Measurements from ENCODE around the gene MYPN.
"Not testable (repeated sequence)": the region's sequence is repeated elsewhere in the genome, so short reads cannot be mapped to it uniquely, and the experiment has no call there.

The MYPN gene

DNA sequence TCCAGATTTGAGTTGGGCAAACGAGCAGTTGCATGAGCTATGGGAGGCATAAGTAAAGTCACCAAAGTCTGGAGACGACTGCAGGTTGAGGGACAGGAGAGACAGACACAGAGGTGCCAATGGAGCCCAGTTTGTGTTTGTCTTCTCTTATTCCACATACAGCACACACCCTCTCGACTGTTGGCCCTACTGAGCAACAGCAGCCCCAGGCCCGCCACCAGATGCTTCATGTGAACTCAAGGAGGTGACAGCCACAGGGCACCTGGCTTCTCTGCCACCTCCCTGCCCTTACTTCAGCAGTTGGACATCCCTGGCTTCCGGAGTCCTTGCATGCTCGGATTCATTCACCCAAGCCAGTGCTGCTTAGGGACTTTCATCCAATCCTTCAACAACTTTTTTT, 129.1 kb downstream of the MYPN start:
- H3K4me1 ChIP-seq (ENCODE audit: control insufficient read depth, insufficient read depth, low read length), result no peaks in the 10 kb centered on the region
- peaks cover 6% of the 10 kb centered on the region for H3K27me3 ChIP-seq (ENCODE audit: control insufficient read depth, insufficient read depth, low read length)
- no peak overlapping the region for H3K4me3 ChIP-seq (ENCODE audit: low read depth, low read length)
- no peak overlapping the region for H3K9ac ChIP-seq (ENCODE audit: low read depth, low read length)
- H3K9me3 ChIP-seq (ENCODE audit: control insufficient read depth, insufficient read depth, low read length), result no peaks in the 10 kb centered on the region
- H3K36me3 ChIP-seq (ENCODE audit: control insufficient read depth, insufficient read depth, low read length), result no peaks in the 10 kb centered on the region

DNA sequence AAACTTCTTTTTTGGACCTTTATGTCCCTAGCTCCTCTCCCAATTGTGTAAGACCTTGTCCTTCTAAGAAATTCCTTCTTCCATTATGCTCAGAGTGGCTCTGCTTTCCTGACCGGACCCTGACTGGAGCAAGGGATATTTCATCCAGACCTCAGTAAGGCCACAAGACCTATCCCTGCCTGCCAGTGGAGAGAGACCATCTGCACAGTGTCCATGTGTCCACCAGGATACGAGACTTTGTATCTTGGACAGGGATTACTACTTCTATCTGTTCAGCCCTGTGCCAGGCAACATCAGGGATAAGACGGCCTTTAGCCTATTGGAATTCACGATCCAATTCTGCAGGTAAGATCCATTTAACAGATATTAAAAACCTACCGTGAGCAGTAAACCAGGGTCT, 129.8 kb downstream of the MYPN start:
- H3K27me3 ChIP-seq (ENCODE audit: control insufficient read depth, insufficient read depth, low read length), result no peaks in the 10 kb centered on the region
- H3K4me1 ChIP-seq (ENCODE audit: control insufficient read depth, insufficient read depth, low read length), result no peaks in the 10 kb centered on the region
- no peak overlapping the region for H3K9ac ChIP-seq (ENCODE audit: low read depth, low read length)
- H3K36me3 ChIP-seq (ENCODE audit: control insufficient read depth, insufficient read depth, low read length), result no peaks in the 10 kb centered on the region
- H3K4me3 ChIP-seq (ENCODE audit: low read depth, low read length), result no peak overlapping the region
- H3K9me3 ChIP-seq (ENCODE audit: control insufficient read depth, insufficient read depth, low read length), result no peaks in the 10 kb centered on the region

DNA sequence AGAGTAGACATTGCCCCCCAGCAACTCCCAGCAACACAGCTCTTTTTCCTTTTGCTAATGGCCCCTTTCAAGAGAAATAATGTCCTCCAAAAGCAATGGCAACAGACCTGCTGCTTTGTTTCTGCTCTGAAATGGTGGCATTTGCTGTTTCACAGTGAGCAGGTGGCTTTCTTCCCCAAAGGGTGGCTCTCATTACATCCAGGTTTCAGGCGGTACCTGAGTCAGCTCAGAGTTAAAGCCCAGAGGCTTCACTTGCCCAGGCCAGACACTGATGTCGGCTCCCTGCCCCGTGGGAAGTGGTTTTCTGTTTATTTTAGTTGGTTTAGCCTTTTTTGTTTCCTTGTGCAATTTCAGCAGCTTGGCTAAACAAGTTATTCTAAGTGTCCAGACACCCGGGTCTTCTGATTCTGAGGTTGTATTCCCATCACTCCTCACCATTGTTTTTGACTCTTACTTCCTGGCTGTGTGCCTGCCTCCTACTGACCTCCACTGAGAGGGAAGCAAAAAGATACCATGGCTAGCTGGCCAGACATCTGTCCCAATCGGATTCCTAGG, 130.4 kb downstream of the MYPN start:
- Histone ChIP-seq H3K9ac (ENCODE audit: low read depth, low read length) (no peak overlapping the region), H3K9me3 (ENCODE audit: control insufficient read depth, insufficient read depth, low read length) (no peaks in the 10 kb centered on the region), H3K27me3 (ENCODE audit: control insufficient read depth, insufficient read depth, low read length) (no peaks in the 10 kb centered on the region), H3K4me1 (ENCODE audit: control insufficient read depth, insufficient read depth, low read length) (no peaks in the 10 kb centered on the region), H3K36me3 (ENCODE audit: control insufficient read depth, insufficient read depth, low read length) (no peaks in the 10 kb centered on the region), H3K4me3 (ENCODE audit: low read depth, low read length) (no peak overlapping the region)

DNA sequence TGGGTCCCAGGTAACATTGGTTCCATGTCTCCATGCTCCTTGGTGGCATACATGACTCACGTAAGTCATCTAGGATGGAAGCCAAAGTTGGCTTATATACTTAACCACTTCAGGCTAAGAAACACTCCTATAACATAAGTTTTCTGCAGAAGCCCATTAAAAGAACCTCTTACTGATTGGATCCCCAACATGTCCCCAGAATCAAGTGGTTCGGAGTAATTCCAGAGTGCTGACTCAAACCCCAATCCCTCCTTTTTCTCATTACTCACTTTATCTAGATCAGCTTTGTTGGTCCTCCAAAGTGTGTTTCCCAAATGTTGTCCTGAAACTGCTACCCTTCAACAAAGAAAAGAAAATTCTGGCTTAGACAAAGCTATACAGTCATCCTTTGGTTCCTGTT, 132.8 kb downstream of the MYPN start:
- Histone ChIP-seq H3K36me3 (ENCODE audit: control insufficient read depth, insufficient read depth, low read length) (no peaks in the 10 kb centered on the region), H3K27me3 (ENCODE audit: control insufficient read depth, insufficient read depth, low read length) (peaks cover 1% of the 10 kb centered on the region), H3K9ac (ENCODE audit: low read depth, low read length) (no peak overlapping the region), H3K4me3 (ENCODE audit: low read depth, low read length) (no peak overlapping the region), H3K9me3 (ENCODE audit: control insufficient read depth, insufficient read depth, low read length) (no peaks in the 10 kb centered on the region), H3K4me1 (ENCODE audit: control insufficient read depth, insufficient read depth, low read length) (no peaks in the 10 kb centered on the region)

DNA sequence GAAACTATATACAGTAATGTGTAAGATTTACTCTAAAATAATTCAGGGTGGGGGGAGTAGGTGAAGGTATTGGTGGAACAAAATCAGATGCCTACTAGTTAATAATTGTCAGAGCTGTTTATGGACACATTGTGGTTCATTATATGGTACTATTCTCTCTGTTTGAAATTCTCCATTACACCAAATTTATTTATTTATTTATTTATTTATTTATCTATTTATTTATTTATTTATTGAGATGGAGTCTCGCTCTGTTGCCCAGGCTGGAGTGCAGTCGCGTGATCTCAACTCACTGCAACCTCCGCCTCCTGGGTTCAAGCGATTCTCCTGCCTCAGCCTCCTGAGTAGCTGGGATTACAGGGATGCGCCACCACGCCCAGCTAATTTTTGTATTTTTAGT, 137.1 kb downstream of the MYPN start:
- not testable (repeated sequence) for H3K9me3 ChIP-seq (ENCODE audit: control insufficient read depth, insufficient read depth, low read length); H3K9ac ChIP-seq (ENCODE audit: low read depth, low read length); H3K4me3 ChIP-seq (ENCODE audit: low read depth, low read length); H3K4me1 ChIP-seq (ENCODE audit: control insufficient read depth, insufficient read depth, low read length); H3K36me3 ChIP-seq (ENCODE audit: control insufficient read depth, insufficient read depth, low read length)
- peaks cover 39% of the 10 kb centered on the region for H3K27me3 ChIP-seq (ENCODE audit: control insufficient read depth, insufficient read depth, low read length)

DNA sequence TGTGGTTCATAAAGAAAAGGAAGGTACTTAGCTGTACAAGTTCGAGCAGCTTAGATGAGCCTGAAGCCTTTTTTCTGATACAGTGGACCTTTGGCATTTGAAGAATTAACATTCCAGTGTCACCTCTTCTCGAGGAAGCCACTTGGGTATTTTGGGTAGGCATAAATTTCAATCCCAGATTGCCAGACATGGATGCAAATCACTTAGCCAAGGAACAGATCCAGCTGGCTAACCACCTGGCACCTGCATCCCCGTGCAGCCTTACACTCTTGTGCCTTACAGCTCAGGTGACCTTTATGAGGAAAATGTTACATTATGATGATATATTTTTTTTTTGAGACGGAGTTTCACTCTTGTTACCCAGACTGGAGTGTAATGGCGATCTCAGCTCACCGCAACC, 138.6 kb downstream of the MYPN start:
- no peaks in the 10 kb centered on the region for H3K36me3 ChIP-seq (ENCODE audit: control insufficient read depth, insufficient read depth, low read length)
- H3K9ac ChIP-seq (ENCODE audit: low read depth, low read length), result no peak overlapping the region
- no peaks in the 10 kb centered on the region for H3K9me3 ChIP-seq (ENCODE audit: control insufficient read depth, insufficient read depth, low read length)
- peaks cover 8% of the 10 kb centered on the region for H3K4me1 ChIP-seq (ENCODE audit: control insufficient read depth, insufficient read depth, low read length)
- H3K27me3 ChIP-seq (ENCODE audit: control insufficient read depth, insufficient read depth, low read length), result peaks cover 54% of the 10 kb centered on the region
- no peak overlapping the region for H3K4me3 ChIP-seq (ENCODE audit: low read depth, low read length)

DNA sequence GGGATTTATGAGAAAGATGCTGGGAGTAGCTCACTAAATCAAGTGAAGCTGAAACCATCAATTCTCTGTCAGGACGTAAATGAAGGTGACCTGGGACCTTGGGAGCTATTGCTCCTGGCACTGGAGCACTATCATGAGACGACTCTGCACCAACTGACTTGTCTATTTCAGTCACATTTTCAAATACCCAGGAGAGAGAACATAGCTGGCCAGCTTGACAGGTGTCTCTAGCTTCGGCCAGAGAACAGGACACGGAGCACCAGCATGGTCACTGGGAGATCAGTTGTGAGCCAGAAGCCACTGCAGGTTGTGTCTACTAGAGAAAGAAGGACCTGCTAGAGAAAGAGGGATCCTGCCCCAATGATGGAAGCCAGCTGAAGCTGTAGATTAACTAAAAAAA, 140.0 kb downstream of the MYPN start:
- Histone ChIP-seq H3K36me3 (ENCODE audit: control insufficient read depth, insufficient read depth, low read length) (no peaks in the 10 kb centered on the region), H3K9ac (ENCODE audit: low read depth, low read length) (no peak overlapping the region), H3K9me3 (ENCODE audit: control insufficient read depth, insufficient read depth, low read length) (no peaks in the 10 kb centered on the region)

DNA sequence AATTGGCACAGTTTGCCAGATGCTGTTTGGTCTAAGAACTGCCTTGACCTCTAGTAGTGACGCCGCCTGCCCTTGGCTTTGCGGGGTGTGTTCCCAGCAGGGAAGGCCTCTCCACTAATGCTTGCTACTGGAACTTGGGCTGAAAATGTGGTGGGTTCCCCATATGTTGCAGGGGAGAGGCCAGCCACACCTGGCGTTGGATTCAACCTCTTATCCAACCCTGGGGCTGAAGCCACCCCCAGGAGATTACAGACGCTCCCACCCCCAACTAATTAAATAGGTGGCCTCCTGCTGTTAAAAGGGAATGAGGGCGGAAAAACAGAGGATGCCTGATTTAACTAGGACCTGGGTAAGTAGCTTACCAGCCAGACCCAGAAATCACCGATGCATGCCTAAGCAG, 141.9 kb downstream of the MYPN start:
- Histone ChIP-seq H3K4me1 (ENCODE audit: control insufficient read depth, insufficient read depth, low read length) (peaks cover 8% of the 10 kb centered on the region), H3K27me3 (ENCODE audit: control insufficient read depth, insufficient read depth, low read length) (peaks cover 73% of the 10 kb centered on the region), H3K9ac (ENCODE audit: low read depth, low read length) (no peak overlapping the region), H3K9me3 (ENCODE audit: control insufficient read depth, insufficient read depth, low read length) (no peaks in the 10 kb centered on the region), H3K36me3 (ENCODE audit: control insufficient read depth, insufficient read depth, low read length) (no peaks in the 10 kb centered on the region), H3K4me3 (ENCODE audit: low read depth, low read length) (no peak overlapping the region)

More for the DNA sequence above, 140.0 kb downstream of the MYPN start:
- no peak overlapping the region for H3K4me3 ChIP-seq (ENCODE audit: low read depth, low read length)
- H3K27me3 ChIP-seq (ENCODE audit: control insufficient read depth, insufficient read depth, low read length), result peaks cover 65% of the 10 kb centered on the region
- peaks cover 8% of the 10 kb centered on the region for H3K4me1 ChIP-seq (ENCODE audit: control insufficient read depth, insufficient read depth, low read length)

DNA sequence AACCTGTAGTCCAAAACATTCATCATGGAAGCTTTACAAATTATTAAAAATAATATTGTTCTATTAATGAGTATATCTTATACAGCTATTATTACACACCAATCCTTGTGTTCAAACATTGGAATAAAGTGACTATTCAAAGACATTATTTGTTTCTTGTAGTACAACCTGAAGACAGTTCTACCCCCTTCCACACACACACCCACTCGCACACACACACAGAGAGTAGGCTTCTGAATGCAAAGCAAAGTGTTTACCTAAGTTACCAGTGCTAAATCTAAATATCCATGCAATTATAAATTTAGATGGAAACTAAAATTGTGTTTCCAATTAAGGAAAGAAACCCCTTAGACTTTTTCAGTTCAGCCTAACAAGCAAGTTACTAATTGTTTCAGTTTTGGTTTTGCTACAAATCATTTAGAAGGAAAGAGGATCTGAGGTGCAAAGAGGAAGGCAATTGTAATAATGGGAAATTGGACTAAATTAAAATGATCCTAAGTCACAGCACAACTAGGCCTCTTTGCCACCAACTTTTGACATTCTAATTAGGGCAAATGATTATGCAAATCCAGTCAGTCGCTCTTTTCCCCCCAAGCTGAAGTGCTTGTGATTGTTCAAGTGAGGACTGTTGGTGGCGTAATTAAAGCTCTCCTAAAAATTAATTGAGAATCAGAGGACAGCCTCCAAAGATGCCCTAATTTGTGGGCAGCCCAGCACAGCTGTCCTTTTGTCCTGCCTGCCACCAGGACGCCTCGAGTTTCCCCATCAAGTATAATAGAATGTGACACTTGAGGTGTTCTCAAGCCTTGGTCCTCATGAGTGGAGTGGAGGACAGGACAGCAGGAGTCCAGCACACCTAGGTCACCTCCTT, 142.6 kb downstream of the MYPN start:
- H3K9me3 ChIP-seq (ENCODE audit: control insufficient read depth, insufficient read depth, low read length), result no peaks in the 10 kb centered on the region

DNA sequence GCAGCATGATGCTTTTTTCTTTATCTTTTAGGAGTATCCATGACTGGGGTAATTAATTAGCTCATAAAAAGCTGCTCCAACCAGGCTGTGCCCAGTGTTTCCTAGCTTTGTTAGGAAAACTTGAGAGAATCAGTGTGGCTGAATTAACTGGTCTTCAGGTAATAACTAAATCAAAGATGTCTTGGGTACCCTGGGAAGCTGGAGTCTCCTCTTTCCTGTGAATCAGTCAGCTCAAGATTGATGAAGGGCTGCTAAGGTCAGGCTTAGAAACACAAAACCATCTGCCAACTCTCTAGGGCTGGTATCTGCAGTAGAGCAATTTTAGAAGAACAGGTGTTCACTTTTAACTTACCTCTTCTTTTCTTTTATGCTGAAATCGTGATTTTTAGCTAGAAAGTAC, 144.1 kb downstream of the MYPN start:
- Histone ChIP-seq H3K9me3 (ENCODE audit: control insufficient read depth, insufficient read depth, low read length) (no peaks in the 10 kb centered on the region), H3K4me3 (ENCODE audit: low read depth, low read length) (no peak overlapping the region), H3K4me1 (ENCODE audit: control insufficient read depth, insufficient read depth, low read length) (peaks cover 8% of the 10 kb centered on the region), H3K27me3 (ENCODE audit: control insufficient read depth, insufficient read depth, low read length) (peaks cover 63% of the 10 kb centered on the region), H3K36me3 (ENCODE audit: control insufficient read depth, insufficient read depth, low read length) (no peaks in the 10 kb centered on the region), H3K9ac (ENCODE audit: low read depth, low read length) (no peak overlapping the region)

More for the DNA sequence above, 142.6 kb downstream of the MYPN start:
- no peaks in the 10 kb centered on the region for H3K36me3 ChIP-seq (ENCODE audit: control insufficient read depth, insufficient read depth, low read length)
- H3K9ac ChIP-seq (ENCODE audit: low read depth, low read length), result no peak overlapping the region
- H3K4me3 ChIP-seq (ENCODE audit: low read depth, low read length), result no peak overlapping the region
- peaks cover 8% of the 10 kb centered on the region for H3K4me1 ChIP-seq (ENCODE audit: control insufficient read depth, insufficient read depth, low read length)
- peaks cover 76% of the 10 kb centered on the region for H3K27me3 ChIP-seq (ENCODE audit: control insufficient read depth, insufficient read depth, low read length)

DNA sequence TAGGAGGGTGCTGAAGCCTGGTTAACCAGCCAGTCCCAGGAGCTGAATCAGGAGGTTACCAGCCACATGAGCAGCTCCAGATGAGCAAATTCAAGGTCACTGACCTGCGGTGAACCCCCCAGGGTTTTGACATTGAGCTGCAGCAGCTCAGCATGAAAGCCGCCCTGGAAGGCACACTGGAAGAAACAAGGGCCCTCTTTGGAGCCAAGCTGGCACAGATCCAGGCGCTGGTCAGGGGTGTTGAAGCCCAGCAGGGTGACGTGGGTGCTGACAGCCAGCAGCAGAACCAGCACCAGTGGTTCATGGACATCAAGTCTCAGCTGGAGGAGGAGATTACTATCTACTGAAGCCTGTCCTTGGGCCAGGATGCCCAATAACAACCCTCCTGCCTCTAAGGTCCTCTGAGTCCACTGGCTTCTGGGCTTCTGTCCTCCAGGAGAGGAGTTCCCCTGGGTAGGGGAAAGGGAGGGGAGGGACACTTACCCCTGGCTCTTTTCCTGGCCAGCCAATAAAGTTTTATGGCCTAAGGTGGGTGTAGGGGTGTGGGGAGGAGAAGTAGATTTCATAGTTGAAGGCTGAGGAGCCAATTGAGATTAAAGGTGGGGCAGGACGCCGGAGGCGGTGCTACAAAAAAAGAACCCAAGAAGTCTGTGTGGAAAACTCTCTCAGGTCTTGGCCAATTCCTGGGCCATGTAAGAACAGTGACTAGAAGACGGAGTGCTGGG, 152.0 kb downstream of the MYPN start:
- Histone ChIP-seq H3K36me3 (ENCODE audit: control insufficient read depth, insufficient read depth, low read length) (no peaks in the 10 kb centered on the region), H3K9ac (ENCODE audit: low read depth, low read length) (no peak overlapping the region), H3K4me1 (ENCODE audit: control insufficient read depth, insufficient read depth, low read length) (no peaks in the 10 kb centered on the region)

More for the DNA sequence above, 152.0 kb downstream of the MYPN start:
- Histone ChIP-seq H3K4me3 (ENCODE audit: low read depth, low read length) (no peak overlapping the region), H3K9me3 (ENCODE audit: control insufficient read depth, insufficient read depth, low read length) (no peaks in the 10 kb centered on the region), H3K27me3 (ENCODE audit: control insufficient read depth, insufficient read depth, low read length) (peaks cover 4% of the 10 kb centered on the region)
